ENCODE data around the gene CASK.

DNA sequence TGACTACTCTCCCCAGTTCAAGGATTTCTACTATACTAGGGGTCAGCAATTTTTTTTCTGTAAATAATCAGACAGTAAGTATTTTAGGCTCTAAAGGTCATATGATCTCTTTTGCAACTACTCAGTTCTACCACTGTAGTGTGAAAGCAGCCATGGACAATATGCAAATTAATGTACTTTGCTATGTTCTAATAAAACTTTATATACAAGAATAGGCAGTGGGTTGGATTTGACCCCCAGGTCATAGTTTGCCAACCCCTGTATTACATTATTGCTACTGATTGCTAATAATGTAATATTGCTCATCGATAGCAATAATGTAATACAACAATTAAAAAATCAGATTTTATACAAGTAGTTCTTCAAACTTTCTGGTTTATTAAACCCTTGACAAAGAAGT lies 293.8 kb downstream of the CASK start:
- TF ChIP-seq, protein P1, sequence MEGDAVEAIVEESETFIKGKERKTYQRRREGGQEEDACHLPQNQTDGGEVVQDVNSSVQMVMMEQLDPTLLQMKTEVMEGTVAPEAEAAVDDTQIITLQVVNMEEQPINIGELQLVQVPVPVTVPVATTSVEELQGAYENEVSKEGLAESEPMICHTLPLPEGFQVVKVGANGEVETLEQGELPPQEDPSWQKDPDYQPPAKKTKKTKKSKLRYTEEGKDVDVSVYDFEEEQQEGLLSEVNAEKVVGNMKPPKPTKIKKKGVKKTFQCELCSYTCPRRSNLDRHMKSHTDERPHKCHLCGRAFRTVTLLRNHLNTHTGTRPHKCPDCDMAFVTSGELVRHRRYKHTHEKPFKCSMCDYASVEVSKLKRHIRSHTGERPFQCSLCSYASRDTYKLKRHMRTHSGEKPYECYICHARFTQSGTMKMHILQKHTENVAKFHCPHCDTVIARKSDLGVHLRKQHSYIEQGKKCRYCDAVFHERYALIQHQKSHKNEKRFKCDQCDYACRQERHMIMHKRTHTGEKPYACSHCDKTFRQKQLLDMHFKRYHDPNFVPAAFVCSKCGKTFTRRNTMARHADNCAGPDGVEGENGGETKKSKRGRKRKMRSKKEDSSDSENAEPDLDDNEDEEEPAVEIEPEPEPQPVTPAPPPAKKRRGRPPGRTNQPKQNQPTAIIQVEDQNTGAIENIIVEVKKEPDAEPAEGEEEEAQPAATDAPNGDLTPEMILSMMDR (IDR thresholded peaks at IDR 0.05) = no peak
- TF ChIP-seq POLR2A (IDR thresholded peaks at IDR 0.05) = no peak

Data from Peyer's patch (tissue), 4 donors.